Neutrophil (primary cell): Measurements from ENCODE around the gene MYL5.
"Not testable (repeated sequence)": the region's sequence is repeated elsewhere in the genome, so short reads cannot be mapped to it uniquely, and the experiment has no call there.

Source experiments
- H3K27ac ChIP-seq: fragments of 200-600 bp; sonication (generic); 2 replicates; pipeline ENCODE4 v1.5.1; 2016; ENCODE audit warnings: mild to moderate bottlenecking, moderate library complexity
- H3K27me3 ChIP-seq: fragments of 200-600 bp; sonication (generic); 2 replicates; pipeline ENCODE4 v1.6.0; 2016; ENCODE audit warnings: mild to moderate bottlenecking
- H3K36me3 ChIP-seq: fragments of 200-600 bp; sonication (generic); 2 replicates; pipeline ENCODE4 v1.5.1; 2017
- H3K4me1 ChIP-seq, 2 experiments: fragments of 200-600 bp in 1 of 2; sonication (generic) in 1 of 2; 1 replicate in 1 of 2; 2 replicates in 1 of 2; pipeline versions ENCODE4 v1.5.1 to v1.6.1; 2013 to 2016; ENCODE audit warnings: low read depth in 1 of 2, low read length in 1 of 2, mild to moderate bottlenecking in 1 of 2, moderate library complexity in 1 of 2; ENCODE audit not compliant: control insufficient read depth in 1 of 2, insufficient read depth in 1 of 2
- H3K4me3 ChIP-seq, 2 experiments: fragments of 200-600 bp in 1 of 2; sonication (generic) in 1 of 2; 1 replicate in 1 of 2; 2 replicates in 1 of 2; pipeline ENCODE4 v1.5.1; 2013 to 2016; ENCODE audit warnings: low read depth in 1 of 2, low read length in 1 of 2, mild to moderate bottlenecking in 1 of 2, moderate library complexity in 1 of 2
- H3K9me3 ChIP-seq: fragments of 200-600 bp; sonication (generic); 2 replicates; pipeline ENCODE4 v1.5.1; 2016
- CTCF ChIP-seq: fragments of 200-600 bp; sonication (generic); IDR thresholded peaks from 2 replicates; pipeline ENCODE4 v1.5.1; 2016; ENCODE audit warnings: antibody characterized with exemption

The MYL5 gene

DNA sequence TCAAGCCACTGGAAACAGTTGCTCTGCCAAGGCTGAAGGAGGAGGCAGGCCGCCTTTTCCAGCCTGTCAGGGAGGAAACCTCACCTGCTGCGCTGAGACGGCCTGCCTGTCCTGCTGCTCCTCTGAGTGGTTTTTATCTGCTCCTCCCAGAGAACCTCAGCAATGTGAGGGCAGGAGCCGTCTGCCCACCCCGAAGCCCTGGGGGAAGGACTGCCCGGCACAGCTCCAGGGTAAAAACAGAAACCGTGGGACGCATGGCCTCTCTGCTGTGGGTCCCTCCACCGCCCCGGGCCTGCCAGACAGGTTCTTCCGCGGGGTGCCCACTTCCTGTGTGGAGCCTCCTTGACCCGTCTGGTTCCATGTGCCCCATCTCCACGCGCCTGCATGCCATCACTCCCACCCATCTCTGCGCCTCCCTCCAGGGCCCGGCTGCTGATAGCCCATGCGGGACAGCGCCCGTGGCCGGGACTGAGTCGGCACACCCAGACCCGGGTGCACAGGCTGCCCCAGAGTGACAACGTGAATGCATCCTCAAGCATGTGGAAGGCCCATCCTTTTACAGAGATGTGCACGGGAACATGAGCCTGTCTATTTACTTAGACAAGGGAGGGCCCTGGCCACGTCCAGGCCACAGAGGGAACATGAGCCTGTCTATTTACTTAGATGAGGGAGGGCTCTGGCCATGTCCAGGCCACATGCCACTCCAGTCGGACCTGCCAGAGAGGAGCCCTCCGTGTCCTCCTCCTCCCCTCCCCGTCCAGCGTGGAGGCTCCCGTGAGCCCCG lies 18.6 kb downstream of the MYL5 start:
- Histone ChIP-seq H3K9me3 (no peaks in the 10 kb centered on the region), H3K4me1 (peaks cover 37 to 39% of the 10 kb centered on the region in 2 experiments), H3K4me3 (no peak overlapping the region), H3K27ac (no peak overlapping the region), H3K36me3 (no peaks in the 10 kb centered on the region), H3K27me3 (peaks cover 9% of the 10 kb centered on the region)
- TF ChIP-seq CTCF: no peak

DNA sequence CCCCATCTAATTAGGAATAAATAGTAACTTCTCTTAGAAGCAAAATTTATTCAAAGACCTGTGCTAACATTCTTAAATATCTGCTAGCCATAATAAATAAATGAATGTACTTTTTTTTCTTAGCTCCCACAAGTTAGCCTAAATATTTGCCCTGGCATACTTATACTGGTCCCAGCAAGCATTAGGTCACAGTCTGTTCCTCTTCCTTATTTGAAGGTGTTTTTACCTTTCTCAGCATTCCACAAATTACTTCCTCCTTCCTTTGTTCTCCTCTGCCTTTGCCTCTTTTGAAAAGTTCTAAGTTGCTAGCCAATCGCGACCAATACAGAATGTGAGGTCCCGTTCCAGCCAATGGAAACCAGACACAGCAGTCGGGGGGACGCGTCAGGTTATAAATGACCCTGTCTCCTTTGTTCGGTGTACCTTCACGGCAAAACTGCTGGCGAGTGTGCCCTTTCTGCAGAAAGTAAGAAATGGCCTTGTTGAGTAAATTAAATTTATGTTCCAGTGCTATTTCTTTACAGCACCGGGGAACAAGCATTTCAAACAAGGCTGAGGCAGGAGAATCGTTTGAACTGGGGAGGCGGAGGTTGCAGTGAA lies 20.1 kb downstream of the MYL5 start:
- not testable (repeated sequence) for H3K27me3 ChIP-seq, H3K9me3 ChIP-seq, H3K4me3 ChIP-seq, H3K36me3 ChIP-seq
- Histone ChIP-seq H3K27ac (peak overlapping the region; percentile 71), H3K4me1 (peaks cover 31 to 34% of the 10 kb centered on the region in 2 experiments)

GRCh38 chr4:699816-700580 lies 25.7 kb downstream of the MYL5 start:
- TF ChIP-seq CTCF: no peak
- Histone ChIP-seq H3K4me3 (peak overlapping the region in 1 of 2 experiments; percentile 42), H3K27me3 (peaks cover 8% of the 10 kb centered on the region), H3K9me3 (no peaks in the 10 kb centered on the region), H3K36me3 (no peaks in the 10 kb centered on the region), H3K4me1 (peaks cover 20 to 29% of the 10 kb centered on the region in 2 experiments), H3K27ac (peak overlapping the region; percentile 88)

GRCh38 chr4:700587-701264 lies 26.4 kb downstream of the MYL5 start:
- Histone ChIP-seq H3K9me3 (no peaks in the 10 kb centered on the region), H3K4me1 (peaks cover 23 to 34% of the 10 kb centered on the region in 2 experiments)
- TF ChIP-seq CTCF: no peak

GRCh38 chr4:702618-703048 lies 28.3 kb downstream of the MYL5 start:
- no peaks in the 10 kb centered on the region for H3K27me3 ChIP-seq
- no peak for TF ChIP-seq CTCF
- H3K4me3 ChIP-seq: no peak overlapping the region
- no peak overlapping the region for H3K27ac ChIP-seq
- peaks cover 36 to 53% of the 10 kb centered on the region in 2 experiments for H3K4me1 ChIP-seq
- H3K9me3 ChIP-seq: no peaks in the 10 kb centered on the region
- H3K36me3 ChIP-seq: no peaks in the 10 kb centered on the region

More at GRCh38 chr4:700587-701264, 26.4 kb downstream of the MYL5 start:
- Histone ChIP-seq H3K36me3 (no peaks in the 10 kb centered on the region), H3K4me3 (no peak overlapping the region), H3K27ac (no peak overlapping the region), H3K27me3 (peaks cover 5% of the 10 kb centered on the region)
